Measurements from ENCODE around the gene SPATA6.
"Not testable (repeated sequence)": the region's sequence is repeated elsewhere in the genome, so short reads cannot be mapped to it uniquely, and the experiment has no call there.

SPATA6 gene

DNA sequence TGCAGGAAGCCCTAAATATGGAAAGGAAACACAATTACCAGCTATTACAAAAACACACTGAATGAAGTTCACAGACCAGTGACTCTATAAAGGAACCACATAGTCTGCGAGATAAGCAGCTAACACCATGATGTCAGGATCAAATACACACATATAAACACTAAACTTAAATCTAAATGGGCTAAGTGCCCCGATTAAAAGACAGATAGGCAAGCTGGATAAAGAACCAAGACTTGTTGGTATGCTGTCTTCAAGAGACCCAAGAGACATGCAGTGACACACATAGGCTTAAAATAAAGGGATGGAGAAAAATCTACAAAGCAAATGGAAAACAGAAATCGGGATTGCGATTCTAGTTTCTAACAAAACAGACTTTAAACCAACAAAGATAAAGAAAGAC is 127.6 kb downstream of the SPATA6 start:
- no peak for TF ChIP-seq CTCF (IDR thresholded peaks at IDR 0.05; ENCODE audit: control insufficient read depth, extremely low read depth, insufficient read depth)
- DNase-seq (ENCODE audit: low read depth): no peak
- no peak overlapping the region for H3K4me3 ChIP-seq (ENCODE audit: low read depth, low read length)

DNA sequence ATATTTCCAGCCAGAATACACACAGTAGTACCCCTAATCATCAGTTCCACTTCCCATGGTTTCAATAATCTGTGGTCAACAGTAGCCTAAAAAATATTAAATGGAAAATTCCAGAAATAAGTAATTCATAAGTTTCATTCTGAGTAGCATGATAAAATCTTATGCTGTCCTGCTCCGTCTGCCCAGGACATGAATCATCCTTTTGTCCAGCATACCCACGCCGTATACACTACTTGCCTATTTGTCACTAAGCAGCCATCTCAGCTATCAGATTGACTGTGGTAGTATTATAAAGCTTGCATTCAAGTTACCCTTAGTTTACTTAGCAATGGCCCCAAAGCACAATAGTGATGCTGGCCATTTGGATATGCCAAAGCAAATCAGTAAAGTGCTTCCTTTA is 130.8 kb downstream of the SPATA6 start:
- TF ChIP-seq CTCF (IDR thresholded peaks at IDR 0.05; ENCODE audit: control insufficient read depth, extremely low read depth, insufficient read depth): no peak
- DNase-seq (ENCODE audit: low read depth): no peak
- H3K4me3 ChIP-seq (ENCODE audit: low read depth, low read length): no peak overlapping the region

DNA sequence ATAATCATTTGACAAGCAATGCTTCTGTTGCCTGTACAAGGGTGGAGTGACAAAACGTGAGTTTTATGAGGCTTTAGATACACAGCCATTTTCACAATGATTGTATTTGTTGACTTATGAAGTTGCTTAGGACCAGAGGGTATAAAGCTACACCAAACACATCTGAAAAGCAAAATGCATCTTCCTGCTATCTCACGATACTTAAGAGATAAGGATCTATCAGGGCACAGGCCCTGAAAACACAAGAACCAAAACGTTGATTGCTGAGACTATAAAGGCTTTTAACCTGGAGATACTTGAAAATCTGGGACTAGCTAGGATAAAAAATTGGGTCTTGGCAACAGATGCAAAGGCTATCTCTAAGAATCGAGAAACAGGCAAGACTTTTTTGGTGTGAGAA is 133.7 kb downstream of the SPATA6 start:
- DNase-seq (ENCODE audit: low read depth): peak; percentile 14
- no peak overlapping the region for H3K4me3 ChIP-seq (ENCODE audit: low read depth, low read length)
- TF ChIP-seq CTCF (IDR thresholded peaks at IDR 0.05; ENCODE audit: control insufficient read depth, extremely low read depth, insufficient read depth): no peak

- DNase-seq (ENCODE audit: low read depth): no peak
- H3K4me3 ChIP-seq (ENCODE audit: low read depth, low read length): no peak overlapping the region
- TF ChIP-seq CTCF (IDR thresholded peaks at IDR 0.05; ENCODE audit: control insufficient read depth, extremely low read depth, insufficient read depth): no peak
Measured at GRCh38 chr1:48333316-48333715, 138.7 kb downstream of the SPATA6 start.

GRCh38 chr1:48332115-48332514 is 139.9 kb downstream of the SPATA6 start:
- no peak overlapping the region for H3K4me3 ChIP-seq (ENCODE audit: low read depth, low read length)
- TF ChIP-seq CTCF (IDR thresholded peaks at IDR 0.05; ENCODE audit: control insufficient read depth, extremely low read depth, insufficient read depth): no peak
- no peak for DNase-seq (ENCODE audit: low read depth)

DNA sequence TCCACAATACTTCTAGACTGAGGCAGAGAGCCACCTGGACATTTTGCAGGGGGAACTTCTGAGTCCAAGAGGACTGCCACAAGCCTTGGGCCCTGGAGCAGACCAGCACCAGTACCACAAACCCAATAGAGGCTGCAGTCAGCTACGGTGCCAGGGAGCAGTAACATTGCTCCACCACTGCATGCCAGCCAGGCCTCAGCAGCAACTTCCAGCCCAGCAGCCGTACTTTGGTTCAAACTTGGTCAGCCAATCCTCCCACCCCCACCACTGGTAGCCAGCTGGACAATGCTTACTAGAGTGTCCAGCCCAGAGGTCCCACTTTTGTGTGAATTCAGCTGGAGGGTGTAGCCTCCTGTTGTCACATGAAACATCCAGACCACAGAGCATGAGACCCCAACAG is 142.1 kb downstream of the SPATA6 start:
- TF ChIP-seq CTCF (IDR thresholded peaks at IDR 0.05; ENCODE audit: control insufficient read depth, extremely low read depth, insufficient read depth): no peak
- DNase-seq (ENCODE audit: low read depth): no peak
- H3K4me3 ChIP-seq (ENCODE audit: low read depth, low read length): no peak overlapping the region

- no peak overlapping the region for H3K4me3 ChIP-seq (ENCODE audit: low read depth, low read length)
- no peak for TF ChIP-seq CTCF (IDR thresholded peaks at IDR 0.05; ENCODE audit: control insufficient read depth, extremely low read depth, insufficient read depth)
- no peak for DNase-seq (ENCODE audit: low read depth)
Measured at GRCh38 chr1:48329486-48329885, 142.5 kb downstream of the SPATA6 start.

DNA sequence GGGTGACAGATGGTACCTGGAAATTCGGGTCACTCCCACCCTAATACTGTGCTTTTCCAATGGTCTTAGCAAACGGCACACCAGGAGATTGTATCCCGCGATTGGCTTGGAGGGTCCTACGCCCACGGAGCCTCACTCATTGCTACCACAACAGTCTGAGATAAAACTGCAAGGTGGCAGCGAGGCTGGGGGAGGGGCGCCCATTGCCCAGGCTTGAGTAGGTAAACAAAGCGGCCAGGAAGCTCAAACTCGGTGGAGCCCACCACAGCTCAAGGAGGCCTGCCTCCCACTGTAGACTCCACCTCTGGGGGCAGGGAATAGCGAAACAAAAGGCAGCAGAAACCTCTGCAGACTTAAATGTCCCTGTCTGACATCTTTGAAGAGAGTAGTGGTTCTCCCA is 160.2 kb downstream of the SPATA6 start:
- DNase-seq (ENCODE audit: low read depth); H3K4me3 ChIP-seq (ENCODE audit: low read depth, low read length): not testable (repeated sequence)
